HuH-7 (cell line): Measurements from ENCODE around the gene PLPPR3.

ENCODE experiments used
- DNase-seq: peaks from one replicate; pipeline ENCODE4 v3.0.0; 2011; ENCODE audit warnings: low spot score

PLPPR3 gene

GRCh38 chr19:808423-808775 is 13.4 kb downstream of the PLPPR3 start:
- no peak for DNase-seq

- no peak for DNase-seq
These were observed 13.9 kb downstream of the PLPPR3 start for GRCh38 chr19:807627-808422.

- DNase-seq: no peak
These were observed 14.8 kb downstream of the PLPPR3 start for GRCh38 chr19:806815-807421.

GRCh38 chr19:805600-806550 is 15.9 kb downstream of the PLPPR3 start:
- no peak for DNase-seq

GRCh38 chr19:805166-805551 is 16.6 kb downstream of the PLPPR3 start:
- no peak for DNase-seq

GRCh38 chr19:804419-805165 is 17.2 kb downstream of the PLPPR3 start:
- DNase-seq: no peak

- no peak for DNase-seq
These were observed 17.9 kb downstream of the PLPPR3 start for GRCh38 chr19:803686-804418.

GRCh38 chr19:803099-803561 is 18.6 kb downstream of the PLPPR3 start:
- DNase-seq: no peak

- DNase-seq: no peak
These were observed 19.2 kb downstream of the PLPPR3 start for GRCh38 chr19:802498-803098.

GRCh38 chr19:801861-802497 is 19.8 kb downstream of the PLPPR3 start:
- DNase-seq: no peak

GRCh38 chr19:801030-801860 is 20.5 kb downstream of the PLPPR3 start:
- DNase-seq: no peak

GRCh38 chr19:800360-801029 is 21.3 kb downstream of the PLPPR3 start:
- DNase-seq: no peak

DNA sequence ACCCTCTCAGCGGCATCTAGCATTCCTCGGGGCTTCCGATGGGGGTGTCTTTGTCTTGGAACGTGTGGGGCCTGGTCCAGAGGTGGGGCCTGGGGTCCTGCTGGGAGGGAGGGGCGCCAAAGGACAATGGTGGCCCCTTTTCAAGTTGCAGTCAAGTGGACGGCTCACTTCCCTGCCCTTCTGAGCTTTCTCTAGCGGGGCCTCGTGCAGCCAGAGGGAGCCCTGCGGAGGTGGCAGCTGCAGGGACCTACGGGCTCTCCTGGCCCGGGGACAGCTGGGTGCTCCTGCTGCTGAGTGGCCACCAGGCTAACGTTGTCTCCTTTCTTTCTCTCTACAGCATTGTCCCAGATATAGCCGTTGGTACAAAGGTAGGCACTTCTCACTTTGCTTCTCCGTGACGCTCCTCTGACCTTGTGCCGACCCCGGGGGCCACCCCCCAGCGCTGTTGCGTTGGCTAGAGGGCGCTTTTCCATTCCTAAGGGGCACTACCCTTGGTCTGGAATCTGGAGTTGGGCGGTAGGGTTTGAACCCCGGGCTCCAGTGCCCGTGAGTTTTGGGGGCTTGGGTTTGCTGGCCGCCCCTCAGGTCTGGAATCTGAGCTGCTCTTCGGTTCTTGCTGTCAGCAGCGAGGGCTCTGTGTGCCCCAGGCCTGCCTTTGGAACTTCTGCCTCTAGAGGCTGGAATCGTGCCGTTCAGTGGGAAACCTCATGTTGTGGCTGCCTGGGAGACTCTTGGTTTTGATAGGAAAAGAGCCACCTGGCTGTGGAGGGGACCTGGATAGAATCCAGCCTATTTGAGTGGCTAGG is 22.5 kb downstream of the PLPPR3 start:
- no peak for DNase-seq

GRCh38 chr19:798415-799075 is 23.2 kb downstream of the PLPPR3 start:
- no peak for DNase-seq

GRCh38 chr19:797528-798414 is 24.0 kb downstream of the PLPPR3 start:
- DNase-seq: peak; percentile 91
